G401 (cell line): Measurements from ENCODE around the gene AGFG2. TPM values are rescaled to one million over a fixed set of nuclear protein-coding genes. Genes with fewer than 3 reads are reported as not detected.
"Not testable (repeated sequence)": the region's sequence is repeated elsewhere in the genome, so short reads cannot be mapped to it uniquely, and the experiment has no call there.

Experiments used
- DNase-seq: peaks from one replicate; pipeline ENCODE4 v3.0.0-alpha.2; 2015; ENCODE audit warnings: low spot score
- in situ Hi-C: cut with HindIII; loops from 2 replicates; pipeline ENCODE4 v1.10.0; 2016; ENCODE audit warnings: low sequenced_read_pairs, mixed read lengths
- total RNA-seq: library from RNA; depleted of rRNA; stranded (reverse); fragments of >200 nt; shearing (Covaris generic); gene quantifications from 2 replicates; pipeline ENCODE4 v1.2.3, GENCODE V29; 2014

The AGFG2 gene
- total RNA-seq, 1 experiment from 2014 or later, result 42.3 TPM

- in situ Hi-C loops, result no loop called here
These were observed 7.3 kb downstream of the AGFG2 start for GRCh38 chr7:100546129-100546925.

GRCh38 chr7:100546926-100547800 lies 8.2 kb downstream of the AGFG2 start:
- in situ Hi-C loops, result no loop called here
- peak; percentile 26 for DNase-seq

More at GRCh38 chr7:100546129-100546925, 7.3 kb downstream of the AGFG2 start:
- DNase-seq, result peak; percentile 27

- in situ Hi-C loops, result no loop called here
- DNase-seq, result peak; percentile 32
These were observed 8.9 kb downstream of the AGFG2 start for GRCh38 chr7:100547872-100548271.

- DNase-seq, in situ Hi-C loops: not testable (repeated sequence)
These were observed 9.4 kb downstream of the AGFG2 start for GRCh38 chr7:100548446-100548845.

GRCh38 chr7:100552532-100552931 lies 13.5 kb downstream of the AGFG2 start:
- in situ Hi-C loops, result no loop called here
- no peak for DNase-seq

GRCh38 chr7:100553032-100553431 lies 14.0 kb downstream of the AGFG2 start:
- in situ Hi-C loops, result no loop called here
- DNase-seq, result no peak

GRCh38 chr7:100555701-100556100 lies 16.7 kb downstream of the AGFG2 start:
- no peak for DNase-seq
- in situ Hi-C loops, result no loop called here

GRCh38 chr7:100556541-100556940 lies 17.5 kb downstream of the AGFG2 start:
- no peak for DNase-seq
- in situ Hi-C loops, result no loop called here

GRCh38 chr7:100559127-100559526 lies 20.1 kb downstream of the AGFG2 start:
- DNase-seq, result no peak
- in situ Hi-C loops, result no loop called here

- in situ Hi-C loops, result no loop called here
- peak; percentile 32 for DNase-seq
These were observed 22.6 kb downstream of the AGFG2 start for GRCh38 chr7:100561491-100562194.

- DNase-seq, result peak; percentile 67
- in situ Hi-C loops, result no loop called here
These were observed 23.4 kb downstream of the AGFG2 start for GRCh38 chr7:100562195-100563099.

- no peak for DNase-seq
- in situ Hi-C loops, result no loop called here
These were observed 24.1 kb downstream of the AGFG2 start for GRCh38 chr7:100563100-100563564.

- DNase-seq, result peak; percentile 72
- in situ Hi-C loops, result no loop called here
These were observed 24.9 kb downstream of the AGFG2 start for GRCh38 chr7:100563809-100564400.

GRCh38 chr7:100564405-100564804 lies 25.4 kb downstream of the AGFG2 start:
- DNase-seq, in situ Hi-C loops: not testable (repeated sequence)

- in situ Hi-C loops, result no loop called here
These were observed 26.1 kb downstream of the AGFG2 start for GRCh38 chr7:100565133-100565571.

GRCh38 chr7:100566018-100566531 lies 27.1 kb downstream of the AGFG2 start:
- in situ Hi-C loops, result no loop called here
- no peak for DNase-seq

More at GRCh38 chr7:100565133-100565571, 26.1 kb downstream of the AGFG2 start:
- no peak for DNase-seq

- in situ Hi-C loops, result no loop called here
These were observed 28.2 kb downstream of the AGFG2 start for GRCh38 chr7:100567031-100567730.

More at GRCh38 chr7:100567031-100567730, 28.2 kb downstream of the AGFG2 start:
- DNase-seq, result no peak
